ENCODE measurements around the gene RPL36.
"Not testable (repeated sequence)": the region's sequence is repeated elsewhere in the genome, so short reads cannot be mapped to it uniquely, and the experiment has no call there.

RPL36 gene

DNA sequence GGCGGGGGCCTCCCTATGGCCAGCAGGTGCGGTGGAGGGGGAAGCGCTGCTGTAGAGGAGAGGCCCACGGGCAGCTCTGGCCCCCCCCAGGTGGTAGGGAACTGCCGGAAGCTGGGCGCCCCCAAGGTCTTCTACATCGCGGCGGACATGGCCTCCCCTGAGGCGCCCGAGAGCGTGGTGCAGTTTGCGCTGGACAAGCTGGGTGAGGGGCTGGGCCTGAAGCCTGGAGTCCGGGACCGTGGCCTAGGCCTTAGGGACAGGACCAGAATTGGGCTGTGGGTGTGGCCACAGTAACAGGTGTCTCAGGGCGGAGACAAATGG, 3.8 kb upstream of the RPL36 start:
- TF ChIP-seq, protein P1, sequence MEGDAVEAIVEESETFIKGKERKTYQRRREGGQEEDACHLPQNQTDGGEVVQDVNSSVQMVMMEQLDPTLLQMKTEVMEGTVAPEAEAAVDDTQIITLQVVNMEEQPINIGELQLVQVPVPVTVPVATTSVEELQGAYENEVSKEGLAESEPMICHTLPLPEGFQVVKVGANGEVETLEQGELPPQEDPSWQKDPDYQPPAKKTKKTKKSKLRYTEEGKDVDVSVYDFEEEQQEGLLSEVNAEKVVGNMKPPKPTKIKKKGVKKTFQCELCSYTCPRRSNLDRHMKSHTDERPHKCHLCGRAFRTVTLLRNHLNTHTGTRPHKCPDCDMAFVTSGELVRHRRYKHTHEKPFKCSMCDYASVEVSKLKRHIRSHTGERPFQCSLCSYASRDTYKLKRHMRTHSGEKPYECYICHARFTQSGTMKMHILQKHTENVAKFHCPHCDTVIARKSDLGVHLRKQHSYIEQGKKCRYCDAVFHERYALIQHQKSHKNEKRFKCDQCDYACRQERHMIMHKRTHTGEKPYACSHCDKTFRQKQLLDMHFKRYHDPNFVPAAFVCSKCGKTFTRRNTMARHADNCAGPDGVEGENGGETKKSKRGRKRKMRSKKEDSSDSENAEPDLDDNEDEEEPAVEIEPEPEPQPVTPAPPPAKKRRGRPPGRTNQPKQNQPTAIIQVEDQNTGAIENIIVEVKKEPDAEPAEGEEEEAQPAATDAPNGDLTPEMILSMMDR (IDR thresholded peaks at IDR 0.05; ENCODE audit: low read depth, low read length), result no peak
- peaks cover 8% of the 10 kb centered on the region for H3K36me3 ChIP-seq
- no peaks in the 10 kb centered on the region for H3K27me3 ChIP-seq
- DNase-seq, result no peak
- no peaks in the 10 kb centered on the region for H3K4me1 ChIP-seq
- peak overlapping the region; percentile 62 for H3K4me3 ChIP-seq (ENCODE audit: low read depth, low read length)
- H3K9me3 ChIP-seq, result no peaks in the 10 kb centered on the region

GRCh38 chr19:5686647-5687359, 3.3 kb upstream of the RPL36 start:
- TF ChIP-seq, protein P1 (IDR thresholded peaks at IDR 0.05; ENCODE audit: low read depth, low read length), result peak; percentile 77
- DNase-seq, result peak; percentile 100
- H3K36me3 ChIP-seq, result peaks cover 13% of the 10 kb centered on the region
- H3K9me3 ChIP-seq, result no peaks in the 10 kb centered on the region
- H3K4me3 ChIP-seq (ENCODE audit: low read depth, low read length), result peak overlapping the region; percentile 62
- H3K27me3 ChIP-seq, result no peaks in the 10 kb centered on the region
- H3K4me1 ChIP-seq, result no peaks in the 10 kb centered on the region

GRCh38 chr19:5687360-5688198, 2.5 kb upstream of the RPL36 start:
- Histone ChIP-seq H3K36me3 (peaks cover 21% of the 10 kb centered on the region), H3K27me3 (no peaks in the 10 kb centered on the region), H3K4me3 (ENCODE audit: low read depth, low read length) (peak overlapping the region; percentile 26; the same call in 1 of the 2 replicates), H3K4me1 (peaks cover 6% of the 10 kb centered on the region; the same call in 1 of the 2 replicates), H3K9me3 (no peaks in the 10 kb centered on the region)
- no peak for DNase-seq
- TF ChIP-seq, protein P1 (IDR thresholded peaks at IDR 0.05; ENCODE audit: low read depth, low read length), result no peak

GRCh38 chr19:5688262-5688881, 1.7 kb upstream of the RPL36 start:
- H3K4me3 ChIP-seq (ENCODE audit: low read depth, low read length); H3K27me3 ChIP-seq; DNase-seq; H3K4me1 ChIP-seq; H3K9me3 ChIP-seq: not testable (repeated sequence)
- H3K36me3 ChIP-seq, result peaks cover 29% of the 10 kb centered on the region

DNA sequence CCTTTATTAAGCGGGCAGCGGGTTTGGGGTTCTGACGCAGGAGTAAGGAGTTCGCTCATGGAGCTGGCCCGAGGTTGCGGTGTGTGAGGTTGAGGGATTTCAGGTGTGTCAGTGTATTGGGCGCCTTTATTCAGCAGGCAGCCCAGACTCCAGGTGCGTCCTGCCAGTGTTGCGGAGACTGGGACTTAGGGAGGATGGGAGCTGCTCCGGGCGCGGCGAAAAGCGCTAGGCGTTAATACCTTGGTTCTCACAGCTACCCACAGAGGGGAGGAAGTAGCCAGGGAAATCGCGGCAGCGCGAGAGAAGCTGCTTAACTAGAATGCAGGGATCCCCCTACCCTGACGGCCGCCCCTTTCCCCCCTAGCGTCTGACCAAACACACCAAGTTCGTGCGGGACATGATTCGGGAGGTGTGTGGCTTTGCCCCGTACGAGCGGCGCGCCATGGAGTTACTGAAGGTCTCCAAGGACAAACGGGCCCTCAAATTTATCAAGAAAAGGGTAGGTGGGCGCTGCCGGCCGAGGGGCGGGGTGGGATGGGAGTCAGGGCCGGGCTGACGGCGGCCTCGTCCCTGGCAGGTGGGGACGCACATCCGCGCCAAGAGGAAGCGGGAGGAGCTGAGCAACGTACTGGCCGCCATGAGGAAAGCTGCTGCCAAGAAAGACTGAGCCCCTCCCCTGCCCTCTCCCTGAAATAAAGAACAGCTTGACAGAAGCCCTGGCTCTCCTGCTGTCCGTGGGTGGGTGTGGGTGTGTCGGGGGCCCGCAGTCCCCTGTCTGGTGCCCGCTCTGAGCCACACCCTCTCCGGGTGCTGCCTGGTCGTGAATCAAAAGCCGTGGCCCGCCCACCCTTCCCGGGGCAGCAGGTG, 1.1 kb downstream of the RPL36 start:
- H3K4me3 ChIP-seq (ENCODE audit: low read depth, low read length), result peak overlapping the region; percentile 96
- peak; percentile 51 for DNase-seq
- H3K4me1 ChIP-seq, result peaks cover 7% of the 10 kb centered on the region; the same call in 1 of the 2 replicates
- H3K9me3 ChIP-seq, result no peaks in the 10 kb centered on the region
- H3K27me3 ChIP-seq, result no peaks in the 10 kb centered on the region
- TF ChIP-seq, protein P1 (IDR thresholded peaks at IDR 0.05; ENCODE audit: low read depth, low read length), result no peak
- H3K36me3 ChIP-seq, result peaks cover 57% of the 10 kb centered on the region
